ENCODE data around the gene SCRG1.

SCRG1 gene

GRCh38 chr4:173432430-173432829 lies 33.5 kb upstream of the SCRG1 start:
- no peaks in the 10 kb centered on the region for H3K4me1 ChIP-seq (ENCODE audit: control insufficient read depth in 2 of 2, insufficient read depth in 2 of 2, low read length in 2 of 2)
- no peak overlapping the region for H3K4me3 ChIP-seq (ENCODE audit: low read length in 2 of 2)
- H3K9me3 ChIP-seq (ENCODE audit: control insufficient read depth in 2 of 2, low read length in 2 of 2): no peaks in the 10 kb centered on the region
- H3K36me3 ChIP-seq (ENCODE audit: control insufficient read depth in 2 of 2, insufficient read depth in 2 of 2, low read length in 2 of 2): no peaks in the 10 kb centered on the region
- H3K9ac ChIP-seq (ENCODE audit: low read depth in 1 of 2, low read length in 2 of 2): no peak overlapping the region
- no peaks in the 10 kb centered on the region for H3K27me3 ChIP-seq (ENCODE audit: control insufficient read depth in 2 of 2, insufficient read depth in 2 of 2, low read length in 2 of 2)
- no peak overlapping the region for H3K27ac ChIP-seq (ENCODE audit: low read depth in 2 of 2, low read length in 2 of 2)

DNA sequence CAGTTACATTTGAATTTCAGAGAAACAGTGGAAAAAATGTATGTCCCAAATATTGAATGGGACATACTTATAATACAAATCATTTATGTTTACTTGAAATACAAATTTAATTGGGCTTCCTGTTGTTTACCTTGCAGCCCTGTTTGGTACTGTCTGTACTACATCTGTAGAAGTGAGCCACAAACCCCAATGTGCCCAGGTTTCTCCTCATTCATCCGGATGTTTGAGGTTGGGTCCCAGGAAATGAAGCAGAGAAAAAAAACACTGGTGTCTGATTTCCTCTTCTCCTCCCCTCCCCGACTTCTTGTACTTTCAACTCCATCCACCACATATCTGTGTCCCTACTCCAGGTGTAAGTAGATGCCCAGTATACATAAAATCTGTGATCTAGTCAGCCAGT lies 27.1 kb upstream of the SCRG1 start:
- Histone ChIP-seq H3K4me1 (ENCODE audit: control insufficient read depth in 2 of 2, insufficient read depth in 2 of 2, low read length in 2 of 2) (no peaks in the 10 kb centered on the region), H3K9ac (ENCODE audit: low read depth in 1 of 2, low read length in 2 of 2) (no peak overlapping the region), H3K9me3 (ENCODE audit: control insufficient read depth in 2 of 2, low read length in 2 of 2) (no peaks in the 10 kb centered on the region), H3K27ac (ENCODE audit: low read depth in 2 of 2, low read length in 2 of 2) (no peak overlapping the region), H3K4me3 (ENCODE audit: low read length in 2 of 2) (no peak overlapping the region), H3K36me3 (ENCODE audit: control insufficient read depth in 2 of 2, insufficient read depth in 2 of 2, low read length in 2 of 2) (no peaks in the 10 kb centered on the region), H3K27me3 (ENCODE audit: control insufficient read depth in 2 of 2, insufficient read depth in 2 of 2, low read length in 2 of 2) (no peaks in the 10 kb centered on the region)

- Histone ChIP-seq H3K36me3 (ENCODE audit: control insufficient read depth in 2 of 2, insufficient read depth in 2 of 2, low read length in 2 of 2) (no peaks in the 10 kb centered on the region), H3K9me3 (ENCODE audit: control insufficient read depth in 2 of 2, low read length in 2 of 2) (no peaks in the 10 kb centered on the region), H3K27me3 (ENCODE audit: control insufficient read depth in 2 of 2, insufficient read depth in 2 of 2, low read length in 2 of 2) (no peaks in the 10 kb centered on the region), H3K9ac (ENCODE audit: low read depth in 1 of 2, low read length in 2 of 2) (no peak overlapping the region), H3K4me3 (ENCODE audit: low read length in 2 of 2) (no peak overlapping the region), H3K4me1 (ENCODE audit: control insufficient read depth in 2 of 2, insufficient read depth in 2 of 2, low read length in 2 of 2) (no peaks in the 10 kb centered on the region), H3K27ac (ENCODE audit: low read depth in 2 of 2, low read length in 2 of 2) (no peak overlapping the region)
Observed at GRCh38 chr4:173424899-173425805, 26.2 kb upstream of the SCRG1 start.

GRCh38 chr4:173420801-173421200 lies 21.9 kb upstream of the SCRG1 start:
- Histone ChIP-seq H3K4me1 (ENCODE audit: control insufficient read depth in 2 of 2, insufficient read depth in 2 of 2, low read length in 2 of 2) (no peaks in the 10 kb centered on the region), H3K27me3 (ENCODE audit: control insufficient read depth in 2 of 2, insufficient read depth in 2 of 2, low read length in 2 of 2) (no peaks in the 10 kb centered on the region), H3K27ac (ENCODE audit: low read depth in 2 of 2, low read length in 2 of 2) (no peak overlapping the region), H3K9ac (ENCODE audit: low read depth in 1 of 2, low read length in 2 of 2) (no peak overlapping the region), H3K9me3 (ENCODE audit: control insufficient read depth in 2 of 2, low read length in 2 of 2) (no peaks in the 10 kb centered on the region), H3K36me3 (ENCODE audit: control insufficient read depth in 2 of 2, insufficient read depth in 2 of 2, low read length in 2 of 2) (no peaks in the 10 kb centered on the region), H3K4me3 (ENCODE audit: low read length in 2 of 2) (no peak overlapping the region)

- H3K9me3 ChIP-seq (ENCODE audit: control insufficient read depth in 2 of 2, low read length in 2 of 2): no peaks in the 10 kb centered on the region
- H3K4me1 ChIP-seq (ENCODE audit: control insufficient read depth in 2 of 2, insufficient read depth in 2 of 2, low read length in 2 of 2): no peaks in the 10 kb centered on the region
- H3K27ac ChIP-seq (ENCODE audit: low read depth in 2 of 2, low read length in 2 of 2): no peak overlapping the region
- H3K27me3 ChIP-seq (ENCODE audit: control insufficient read depth in 2 of 2, insufficient read depth in 2 of 2, low read length in 2 of 2): no peaks in the 10 kb centered on the region
- no peak overlapping the region for H3K4me3 ChIP-seq (ENCODE audit: low read length in 2 of 2)
- no peak overlapping the region for H3K9ac ChIP-seq (ENCODE audit: low read depth in 1 of 2, low read length in 2 of 2)
- no peaks in the 10 kb centered on the region for H3K36me3 ChIP-seq (ENCODE audit: control insufficient read depth in 2 of 2, insufficient read depth in 2 of 2, low read length in 2 of 2)
Observed at GRCh38 chr4:173420324-173420752, 21.4 kb upstream of the SCRG1 start.

DNA sequence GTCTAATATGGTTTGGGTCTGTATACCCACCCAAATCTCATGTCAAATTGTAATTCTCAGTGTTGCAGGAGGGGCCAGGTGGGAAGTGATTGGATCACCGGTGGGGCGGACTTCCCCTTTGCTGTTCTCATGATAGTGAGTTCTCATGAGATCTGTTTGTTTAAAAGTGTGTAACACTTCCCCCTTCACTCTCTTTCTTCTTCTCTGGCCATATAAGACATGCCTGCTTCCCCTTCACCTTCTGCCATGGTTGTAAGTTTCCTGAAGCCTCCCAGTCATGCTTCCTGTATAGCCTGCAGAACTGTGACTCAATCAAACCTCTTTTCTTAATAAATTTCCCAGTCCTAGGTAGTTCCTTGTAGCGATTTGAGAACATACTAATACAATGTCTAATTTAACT lies 19.7 kb upstream of the SCRG1 start:
- Histone ChIP-seq H3K36me3 (ENCODE audit: control insufficient read depth in 2 of 2, insufficient read depth in 2 of 2, low read length in 2 of 2) (no peaks in the 10 kb centered on the region), H3K27ac (ENCODE audit: low read depth in 2 of 2, low read length in 2 of 2) (no peak overlapping the region), H3K27me3 (ENCODE audit: control insufficient read depth in 2 of 2, insufficient read depth in 2 of 2, low read length in 2 of 2) (no peaks in the 10 kb centered on the region), H3K9ac (ENCODE audit: low read depth in 1 of 2, low read length in 2 of 2) (no peak overlapping the region), H3K4me3 (ENCODE audit: low read length in 2 of 2) (no peak overlapping the region), H3K9me3 (ENCODE audit: control insufficient read depth in 2 of 2, low read length in 2 of 2) (no peaks in the 10 kb centered on the region), H3K4me1 (ENCODE audit: control insufficient read depth in 2 of 2, insufficient read depth in 2 of 2, low read length in 2 of 2) (no peaks in the 10 kb centered on the region)

DNA sequence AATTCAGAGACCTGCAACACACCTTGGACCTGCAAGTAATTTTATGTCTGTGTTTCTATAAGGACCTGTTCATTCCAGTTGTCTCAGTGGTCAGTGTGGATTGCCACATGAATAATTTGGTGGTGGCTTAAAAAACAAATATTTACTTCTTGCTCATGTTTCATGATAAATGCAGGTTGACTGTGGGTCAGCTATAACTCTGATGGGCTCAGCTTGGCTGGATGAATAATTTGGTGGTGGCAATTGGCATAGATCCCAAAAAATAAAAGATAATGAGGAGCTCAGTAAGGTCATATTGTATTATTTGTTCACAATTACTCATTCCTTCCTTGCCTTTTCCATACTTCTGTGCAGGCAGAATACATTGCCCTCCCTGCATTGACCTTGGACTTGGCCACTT lies 18.9 kb upstream of the SCRG1 start:
- Histone ChIP-seq H3K36me3 (ENCODE audit: control insufficient read depth in 2 of 2, insufficient read depth in 2 of 2, low read length in 2 of 2) (no peaks in the 10 kb centered on the region), H3K9me3 (ENCODE audit: control insufficient read depth in 2 of 2, low read length in 2 of 2) (no peaks in the 10 kb centered on the region), H3K9ac (ENCODE audit: low read depth in 1 of 2, low read length in 2 of 2) (no peak overlapping the region)

GRCh38 chr4:173415885-173416653 lies 17.2 kb upstream of the SCRG1 start:
- no peaks in the 10 kb centered on the region for H3K9me3 ChIP-seq (ENCODE audit: control insufficient read depth in 2 of 2, low read length in 2 of 2)
- no peak overlapping the region for H3K4me3 ChIP-seq (ENCODE audit: low read length in 2 of 2)
- H3K9ac ChIP-seq (ENCODE audit: low read depth in 1 of 2, low read length in 2 of 2): no peak overlapping the region
- H3K27me3 ChIP-seq (ENCODE audit: control insufficient read depth in 2 of 2, insufficient read depth in 2 of 2, low read length in 2 of 2): no peaks in the 10 kb centered on the region
- no peaks in the 10 kb centered on the region for H3K36me3 ChIP-seq (ENCODE audit: control insufficient read depth in 2 of 2, insufficient read depth in 2 of 2, low read length in 2 of 2)
- no peak overlapping the region for H3K27ac ChIP-seq (ENCODE audit: low read depth in 2 of 2, low read length in 2 of 2)
- no peaks in the 10 kb centered on the region for H3K4me1 ChIP-seq (ENCODE audit: control insufficient read depth in 2 of 2, insufficient read depth in 2 of 2, low read length in 2 of 2)

More for the DNA sequence above, 18.9 kb upstream of the SCRG1 start:
- Histone ChIP-seq H3K27me3 (ENCODE audit: control insufficient read depth in 2 of 2, insufficient read depth in 2 of 2, low read length in 2 of 2) (no peaks in the 10 kb centered on the region), H3K4me1 (ENCODE audit: control insufficient read depth in 2 of 2, insufficient read depth in 2 of 2, low read length in 2 of 2) (no peaks in the 10 kb centered on the region), H3K27ac (ENCODE audit: low read depth in 2 of 2, low read length in 2 of 2) (no peak overlapping the region), H3K4me3 (ENCODE audit: low read length in 2 of 2) (no peak overlapping the region)

DNA sequence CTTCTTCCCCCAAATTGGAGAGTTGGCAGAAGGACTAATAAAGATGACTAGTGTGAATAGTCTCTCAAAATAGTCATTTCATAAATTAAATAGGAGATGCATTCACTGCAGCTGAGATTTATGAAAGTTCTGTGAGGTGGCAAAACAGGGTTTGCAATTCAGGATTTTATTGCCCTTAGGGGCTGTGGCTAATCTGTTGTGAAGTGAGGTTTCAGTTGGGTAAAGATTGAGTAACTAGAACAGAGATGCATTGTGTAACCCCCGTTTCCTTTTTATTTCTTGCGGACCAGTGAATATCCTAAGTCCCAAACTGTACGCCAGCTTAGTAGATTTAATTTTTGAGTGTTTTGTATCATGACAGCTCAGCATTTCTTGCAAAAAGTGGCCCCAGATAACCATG lies 16.2 kb upstream of the SCRG1 start:
- H3K4me1 ChIP-seq (ENCODE audit: control insufficient read depth in 2 of 2, insufficient read depth in 2 of 2, low read length in 2 of 2): no peaks in the 10 kb centered on the region
- H3K36me3 ChIP-seq (ENCODE audit: control insufficient read depth in 2 of 2, insufficient read depth in 2 of 2, low read length in 2 of 2): no peaks in the 10 kb centered on the region
- no peak overlapping the region for H3K4me3 ChIP-seq (ENCODE audit: low read length in 2 of 2)
- H3K9ac ChIP-seq (ENCODE audit: low read depth in 1 of 2, low read length in 2 of 2): no peak overlapping the region
- no peaks in the 10 kb centered on the region for H3K27me3 ChIP-seq (ENCODE audit: control insufficient read depth in 2 of 2, insufficient read depth in 2 of 2, low read length in 2 of 2)
- no peaks in the 10 kb centered on the region for H3K9me3 ChIP-seq (ENCODE audit: control insufficient read depth in 2 of 2, low read length in 2 of 2)
- no peak overlapping the region for H3K27ac ChIP-seq (ENCODE audit: low read depth in 2 of 2, low read length in 2 of 2)

DNA sequence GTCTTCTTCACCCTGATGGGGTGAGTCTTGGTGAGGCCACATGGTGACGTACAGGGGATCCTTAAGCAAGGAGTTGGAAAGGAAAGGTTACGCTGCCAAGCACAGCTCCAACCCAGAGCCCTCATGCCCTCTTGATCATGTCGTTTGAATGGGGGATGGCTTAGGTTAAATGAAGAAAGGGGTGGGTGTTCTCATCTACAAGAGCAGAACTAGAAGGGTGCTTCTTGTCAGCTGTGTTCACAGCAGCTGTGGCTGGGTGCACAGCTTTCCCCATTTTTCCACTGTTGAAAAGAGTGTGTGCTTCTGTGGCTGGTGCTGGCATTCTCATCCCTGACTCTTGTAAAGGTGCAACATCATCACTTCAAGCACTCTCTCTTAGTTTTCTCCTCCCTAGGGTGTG lies 15.5 kb upstream of the SCRG1 start:
- no peaks in the 10 kb centered on the region for H3K9me3 ChIP-seq (ENCODE audit: control insufficient read depth in 2 of 2, low read length in 2 of 2)

More for the DNA sequence above, 15.5 kb upstream of the SCRG1 start:
- Histone ChIP-seq H3K36me3 (ENCODE audit: control insufficient read depth in 2 of 2, insufficient read depth in 2 of 2, low read length in 2 of 2) (no peaks in the 10 kb centered on the region), H3K9ac (ENCODE audit: low read depth in 1 of 2, low read length in 2 of 2) (no peak overlapping the region), H3K4me3 (ENCODE audit: low read length in 2 of 2) (no peak overlapping the region), H3K4me1 (ENCODE audit: control insufficient read depth in 2 of 2, insufficient read depth in 2 of 2, low read length in 2 of 2) (no peaks in the 10 kb centered on the region), H3K27ac (ENCODE audit: low read depth in 2 of 2, low read length in 2 of 2) (no peak overlapping the region), H3K27me3 (ENCODE audit: control insufficient read depth in 2 of 2, insufficient read depth in 2 of 2, low read length in 2 of 2) (no peaks in the 10 kb centered on the region)

Measured in mucosa of rectum (tissue), 2 donors.